Measurements from ENCODE around the gene ZC3H4.
"Not testable (repeated sequence)": the region's sequence is repeated elsewhere in the genome, so short reads cannot be mapped to it uniquely, and the experiment has no call there.

ZC3H4 gene

DNA sequence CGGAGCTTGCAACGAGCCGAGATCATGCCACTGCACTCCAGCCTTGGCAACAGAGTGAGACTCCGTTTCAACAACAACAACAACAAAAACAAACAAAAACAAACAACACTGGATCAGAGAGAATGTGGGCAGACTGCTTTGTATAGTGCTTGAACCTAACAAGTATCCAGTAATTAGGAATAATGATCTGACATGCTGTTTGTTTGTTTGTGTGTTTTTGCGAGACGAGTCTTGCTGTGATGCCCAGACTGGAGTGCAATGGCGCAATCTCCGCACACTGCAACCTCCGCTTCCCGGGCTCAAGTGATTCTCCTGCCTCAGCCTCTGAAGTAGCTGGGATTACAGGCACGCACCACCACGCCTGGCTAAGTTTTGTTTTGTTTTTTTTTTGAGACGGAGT, 31.1 kb upstream of the ZC3H4 start:
- no peak overlapping the region for H3K4me3 Mint-ChIP-seq
- no peaks in the 10 kb centered on the region for H3K9me3 Mint-ChIP-seq
- no peaks in the 10 kb centered on the region for H3K27me3 Mint-ChIP-seq
- H3K4me1 Mint-ChIP-seq = peaks cover 11% of the 10 kb centered on the region
- H3K36me3 Mint-ChIP-seq = peaks cover 19% of the 10 kb centered on the region
- DNase-seq (ENCODE audit: low spot score in 2 of 2) (no peak), ATAC-seq (ENCODE audit: low read depth) (no peak)
- no peak overlapping the region for H3K27ac Mint-ChIP-seq

DNA sequence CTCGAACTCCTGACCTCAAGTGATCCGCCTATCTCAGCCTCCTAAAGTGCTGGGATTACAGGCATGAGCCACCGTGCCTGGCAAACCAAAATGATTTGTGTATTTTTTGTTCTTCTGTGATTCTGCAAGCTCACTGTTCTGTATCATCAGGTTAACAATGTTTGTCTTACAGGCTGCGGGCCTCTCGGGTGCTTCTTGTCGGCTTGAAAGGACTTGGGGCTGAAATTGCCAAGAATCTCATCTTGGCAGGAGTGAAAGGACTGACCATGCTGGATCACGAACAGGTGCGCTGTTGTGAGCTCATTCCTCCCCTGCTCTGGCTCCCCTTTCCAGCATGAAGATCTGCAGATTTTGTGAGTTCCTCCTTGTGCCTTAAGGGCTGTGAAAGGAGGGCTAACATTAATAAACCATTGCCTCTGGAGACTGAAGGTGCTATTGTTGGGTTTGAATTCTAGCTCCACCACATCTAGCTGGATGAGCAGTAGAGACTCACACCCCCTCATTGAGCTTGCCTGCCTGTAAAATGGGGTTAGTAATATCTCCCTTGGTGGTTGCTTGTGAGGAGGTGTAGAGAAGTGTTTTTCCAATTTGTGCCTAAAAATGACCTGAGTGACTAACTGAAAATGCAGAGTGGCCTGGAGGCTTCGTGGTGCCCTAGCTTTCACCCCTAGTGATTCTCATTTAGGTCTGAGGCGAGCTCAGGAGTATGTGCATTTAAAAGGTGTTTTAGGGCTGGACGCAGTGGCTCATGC, 29.9 kb upstream of the ZC3H4 start:
- H3K9me3 Mint-ChIP-seq = no peaks in the 10 kb centered on the region
- ATAC-seq (ENCODE audit: low read depth) (no peak), DNase-seq (ENCODE audit: low spot score in 2 of 2) (no peak)
- H3K36me3 Mint-ChIP-seq = peaks cover 20% of the 10 kb centered on the region
- H3K27me3 Mint-ChIP-seq = no peaks in the 10 kb centered on the region
- peaks cover 14% of the 10 kb centered on the region for H3K4me1 Mint-ChIP-seq
- no peak overlapping the region for H3K27ac Mint-ChIP-seq
- H3K4me3 Mint-ChIP-seq = no peak overlapping the region

DNA sequence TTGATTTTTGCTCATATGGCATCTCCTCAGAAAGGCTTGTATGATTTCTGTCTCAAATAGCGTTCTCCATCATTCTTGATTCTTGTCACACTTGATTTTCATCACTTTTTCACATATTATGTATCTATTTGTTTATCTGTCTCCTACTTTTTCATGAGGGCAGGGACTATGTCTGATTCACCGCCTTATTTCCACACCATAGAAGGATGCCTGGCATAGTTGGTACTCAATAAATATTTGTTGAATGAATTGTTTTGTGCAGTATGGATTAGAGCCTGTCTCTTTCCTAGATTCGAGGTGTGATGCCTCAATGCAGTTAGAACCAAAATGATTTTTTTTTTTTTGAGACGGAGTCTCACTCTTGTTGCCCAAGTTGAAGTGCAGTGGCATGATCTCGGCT, 29.2 kb upstream of the ZC3H4 start:
- Mint-ChIP-seq H3K27ac (no peak overlapping the region), H3K4me1 (peaks cover 16% of the 10 kb centered on the region), H3K36me3 (peaks cover 18% of the 10 kb centered on the region), H3K9me3 (no peaks in the 10 kb centered on the region), H3K4me3 (no peak overlapping the region), H3K27me3 (no peaks in the 10 kb centered on the region)
- ATAC-seq (ENCODE audit: low read depth) = no peak
- no peak for DNase-seq (ENCODE audit: low spot score in 2 of 2)

DNA sequence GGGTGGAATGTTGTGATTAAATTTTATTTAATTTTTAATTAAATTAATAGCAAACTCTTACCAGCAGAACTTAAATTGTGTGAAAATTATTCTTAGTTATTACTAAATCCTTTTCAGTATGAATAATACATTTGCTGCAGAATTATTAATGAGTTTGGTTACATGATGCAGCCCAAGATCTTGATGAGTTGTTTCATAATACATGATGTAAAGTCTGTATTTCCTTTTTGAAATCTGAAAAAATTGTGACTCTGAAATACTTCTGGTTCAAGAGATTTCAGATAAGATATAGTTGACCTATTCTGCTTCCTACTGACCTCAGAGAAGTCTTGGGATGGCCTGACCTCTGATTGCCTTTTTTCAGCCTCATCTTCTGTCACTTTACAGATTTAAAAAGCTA, 28.1 kb upstream of the ZC3H4 start:
- DNase-seq (ENCODE audit: low spot score in 2 of 2) = no peak
- no peak for ATAC-seq (ENCODE audit: low read depth)
- peaks cover 13% of the 10 kb centered on the region for H3K4me1 Mint-ChIP-seq
- no peaks in the 10 kb centered on the region for H3K27me3 Mint-ChIP-seq
- H3K4me3 Mint-ChIP-seq = no peak overlapping the region
- H3K9me3 Mint-ChIP-seq = no peaks in the 10 kb centered on the region
- no peak overlapping the region for H3K27ac Mint-ChIP-seq
- peaks cover 15% of the 10 kb centered on the region for H3K36me3 Mint-ChIP-seq

DNA sequence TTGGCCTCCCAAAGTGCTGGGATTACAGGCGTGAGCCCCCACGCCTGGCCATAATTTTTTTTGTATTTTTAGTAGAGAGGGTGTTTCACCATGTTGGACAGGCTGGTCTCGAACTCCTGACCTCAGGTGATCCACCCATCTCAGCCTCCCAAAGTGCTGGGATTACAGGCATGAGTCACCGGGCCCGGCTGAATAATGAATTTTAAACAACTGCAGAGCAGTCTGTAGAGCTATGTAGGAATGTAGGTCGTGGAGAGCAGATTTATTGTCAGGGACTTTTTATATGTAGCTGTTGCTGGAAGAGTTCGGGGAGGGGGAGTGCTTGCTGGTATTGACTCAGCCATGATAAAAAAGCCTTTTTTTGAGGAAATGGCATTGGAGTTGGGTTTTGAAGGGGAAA, 27.7 kb upstream of the ZC3H4 start:
- Mint-ChIP-seq H3K36me3 (peaks cover 10% of the 10 kb centered on the region), H3K4me1 (peaks cover 13% of the 10 kb centered on the region)
- not testable (repeated sequence) for H3K9me3 Mint-ChIP-seq; H3K27ac Mint-ChIP-seq; H3K27me3 Mint-ChIP-seq; ATAC-seq (ENCODE audit: low read depth); H3K4me3 Mint-ChIP-seq; DNase-seq (ENCODE audit: low spot score in 2 of 2)

DNA sequence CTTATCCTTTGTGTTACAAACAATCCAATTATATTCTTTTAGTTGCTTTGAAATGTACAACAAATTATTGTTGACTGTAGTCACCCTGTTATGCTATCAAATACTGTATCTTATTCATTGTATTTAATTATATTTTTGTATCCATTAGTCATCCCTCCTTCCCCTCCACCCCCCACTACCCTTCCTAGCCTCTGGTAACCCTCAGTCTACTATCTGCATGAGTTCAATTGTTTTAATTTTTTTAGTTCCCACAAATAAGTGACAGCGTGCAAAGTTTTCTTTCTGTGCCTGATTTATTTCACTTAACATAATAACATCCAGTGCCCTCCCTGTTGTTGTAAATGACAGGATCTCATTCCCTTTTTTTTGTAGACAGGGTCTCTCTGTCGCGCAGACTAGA, 21.6 kb upstream of the ZC3H4 start:
- DNase-seq (ENCODE audit: low spot score in 2 of 2) = no peak
- Mint-ChIP-seq H3K4me1 (peaks cover 34% of the 10 kb centered on the region), H3K36me3 (peaks cover 2% of the 10 kb centered on the region), H3K27ac (no peak overlapping the region), H3K4me3 (no peak overlapping the region), H3K27me3 (no peaks in the 10 kb centered on the region), H3K9me3 (peaks cover 2% of the 10 kb centered on the region)
- no peak for ATAC-seq (ENCODE audit: low read depth)

DNA sequence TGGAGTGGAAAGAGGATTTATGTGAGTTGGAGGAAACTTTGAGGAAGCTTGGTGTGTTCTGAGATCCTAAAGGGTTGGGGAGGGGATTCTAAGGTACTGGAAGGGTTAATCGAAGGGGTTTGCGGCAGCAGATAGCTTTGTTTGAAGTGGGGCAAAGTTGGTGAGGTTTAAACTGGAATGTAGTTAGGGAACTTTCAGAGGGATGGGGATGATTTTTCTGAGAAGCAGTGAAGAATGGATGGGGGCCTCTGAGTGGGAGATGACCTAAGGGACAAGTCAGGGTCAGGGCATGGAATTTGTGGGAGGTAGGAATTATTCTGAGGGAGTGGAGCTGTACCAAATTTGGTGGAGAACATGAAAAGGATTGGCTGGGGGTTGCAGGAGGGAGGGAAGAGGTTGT, 21.0 kb upstream of the ZC3H4 start:
- peaks cover 34% of the 10 kb centered on the region for H3K4me1 Mint-ChIP-seq
- no peak for DNase-seq (ENCODE audit: low spot score in 2 of 2)
- H3K36me3 Mint-ChIP-seq = peaks cover 2% of the 10 kb centered on the region
- peaks cover 2% of the 10 kb centered on the region for H3K9me3 Mint-ChIP-seq
- no peak overlapping the region for H3K4me3 Mint-ChIP-seq
- H3K27me3 Mint-ChIP-seq = no peaks in the 10 kb centered on the region
- H3K27ac Mint-ChIP-seq = peak overlapping the region; percentile 6
- ATAC-seq (ENCODE audit: low read depth) = no peak

DNA sequence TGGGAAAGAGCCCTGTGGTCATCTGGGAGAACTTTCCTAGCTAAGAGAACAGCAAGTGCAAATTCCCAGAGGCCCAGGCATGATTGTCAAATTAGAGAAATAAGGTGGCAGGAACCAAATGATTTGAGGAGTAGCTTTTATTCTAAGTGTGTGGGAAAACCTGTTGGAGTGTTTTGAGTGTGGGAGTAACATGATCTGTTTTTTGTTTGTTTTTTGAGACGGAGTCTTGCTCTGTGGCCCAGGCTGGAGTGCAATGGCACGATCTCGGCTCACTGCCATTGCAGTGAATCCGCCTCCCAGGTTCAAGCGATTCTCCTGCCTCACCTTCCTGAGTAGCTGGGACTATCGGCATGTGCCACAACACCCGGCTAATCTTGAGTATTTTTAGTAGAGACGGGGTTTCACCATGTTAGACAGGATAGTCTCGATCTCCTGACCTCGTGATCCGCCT, 19.5 kb upstream of the ZC3H4 start:
- no peaks in the 10 kb centered on the region for H3K36me3 Mint-ChIP-seq
- peaks cover 29% of the 10 kb centered on the region for H3K4me1 Mint-ChIP-seq
- ATAC-seq (ENCODE audit: low read depth) (no peak), DNase-seq (ENCODE audit: low spot score in 2 of 2) (no peak)
- H3K4me3 Mint-ChIP-seq = no peak overlapping the region
- no peak overlapping the region for H3K27ac Mint-ChIP-seq
- H3K9me3 Mint-ChIP-seq = peaks cover 2% of the 10 kb centered on the region
- H3K27me3 Mint-ChIP-seq = no peaks in the 10 kb centered on the region

DNA sequence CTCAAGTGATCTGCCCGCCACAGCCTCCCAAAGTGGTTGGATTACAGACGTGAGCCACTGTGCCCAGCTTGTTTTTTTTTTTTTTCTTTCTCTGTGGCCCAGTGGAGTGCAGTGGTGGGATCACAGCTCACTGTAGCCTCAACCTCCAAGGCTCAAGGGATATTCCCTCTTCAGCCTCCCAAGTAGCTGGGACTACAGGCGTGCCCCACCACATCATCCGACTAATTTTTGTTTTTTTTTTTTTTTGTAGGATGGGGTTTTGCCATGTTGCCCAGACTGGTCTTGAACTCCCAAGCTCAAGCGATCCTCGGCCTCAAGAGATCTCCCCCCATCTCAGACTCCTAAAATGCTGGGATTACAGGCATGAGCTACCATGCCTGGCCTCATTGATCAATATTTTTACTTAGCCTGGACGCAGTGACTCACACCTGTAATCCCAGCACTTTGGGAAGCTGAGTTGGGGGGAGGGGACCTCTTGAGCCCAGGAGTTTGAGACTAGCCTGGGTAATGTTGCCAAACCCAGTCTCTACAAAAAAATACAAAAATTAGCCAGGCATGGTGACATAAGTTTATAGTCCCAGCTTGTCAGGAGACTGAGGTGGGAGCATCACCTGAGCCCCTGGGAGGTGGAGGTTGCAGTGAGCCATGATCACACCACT, 18.7 kb upstream of the ZC3H4 start:
- peaks cover 29% of the 10 kb centered on the region for H3K4me1 Mint-ChIP-seq
- ATAC-seq (ENCODE audit: low read depth) (no peak), DNase-seq (ENCODE audit: low spot score in 2 of 2) (no peak)
- H3K27me3 Mint-ChIP-seq = no peaks in the 10 kb centered on the region
- H3K27ac Mint-ChIP-seq = no peak overlapping the region
- peaks cover 2% of the 10 kb centered on the region for H3K9me3 Mint-ChIP-seq
- peak overlapping the region; percentile 91 for H3K4me3 Mint-ChIP-seq
- no peaks in the 10 kb centered on the region for H3K36me3 Mint-ChIP-seq

DNA sequence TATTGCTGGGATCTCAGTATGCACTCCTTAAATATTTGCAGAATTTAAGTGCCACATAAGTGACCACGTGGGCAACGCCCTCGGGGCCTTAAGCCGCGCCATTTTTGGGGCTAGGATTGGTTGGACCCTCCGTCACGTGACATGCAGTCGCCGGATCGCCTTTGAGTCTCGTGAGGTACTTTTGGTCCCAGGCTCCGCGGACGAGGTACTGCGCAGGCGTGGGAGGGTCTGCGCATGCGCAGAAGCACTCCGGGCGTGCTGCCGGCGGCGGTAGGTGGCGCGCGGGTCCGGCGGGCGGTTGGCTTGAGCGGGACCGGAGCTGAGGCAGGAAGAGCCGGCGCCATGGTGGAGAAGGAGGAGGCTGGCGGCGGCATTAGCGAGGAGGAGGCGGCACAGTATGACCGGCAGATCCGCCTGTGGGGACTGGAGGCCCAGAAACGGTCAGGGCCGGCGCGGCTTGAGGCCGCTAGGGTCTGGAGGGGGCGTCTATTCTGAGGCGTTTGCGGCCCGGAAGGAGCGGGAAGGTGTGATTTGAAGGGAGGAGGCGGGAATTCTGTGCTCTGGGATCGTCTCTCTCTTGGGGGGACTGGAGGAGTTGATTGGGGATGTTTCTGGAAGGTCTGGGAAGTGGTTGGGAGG, 17.1 kb upstream of the ZC3H4 start, which contains the start of gene SAE1:
Gene SAE1 (plus strand): TSS at position 247 of the 639 bp plus-strand sequence. CDS start 96 bp downstream, at position 343.
- H3K36me3 Mint-ChIP-seq = no peaks in the 10 kb centered on the region
- peak within 1 kb of the TSS; percentile 91 for H3K4me3 Mint-ChIP-seq
- peak; percentile 87 for ATAC-seq (ENCODE audit: low read depth)
- H3K9me3 Mint-ChIP-seq = peaks cover 2% of the 10 kb centered on the region
- H3K4me1 Mint-ChIP-seq = peaks cover 27% of the 10 kb centered on the region
- H3K27me3 Mint-ChIP-seq = no peaks in the 10 kb centered on the region
- H3K27ac Mint-ChIP-seq = peak within 1 kb of the TSS; percentile 97
- DNase-seq (ENCODE audit: low spot score in 2 of 2) = peak; percentile 88 to 92

DNA sequence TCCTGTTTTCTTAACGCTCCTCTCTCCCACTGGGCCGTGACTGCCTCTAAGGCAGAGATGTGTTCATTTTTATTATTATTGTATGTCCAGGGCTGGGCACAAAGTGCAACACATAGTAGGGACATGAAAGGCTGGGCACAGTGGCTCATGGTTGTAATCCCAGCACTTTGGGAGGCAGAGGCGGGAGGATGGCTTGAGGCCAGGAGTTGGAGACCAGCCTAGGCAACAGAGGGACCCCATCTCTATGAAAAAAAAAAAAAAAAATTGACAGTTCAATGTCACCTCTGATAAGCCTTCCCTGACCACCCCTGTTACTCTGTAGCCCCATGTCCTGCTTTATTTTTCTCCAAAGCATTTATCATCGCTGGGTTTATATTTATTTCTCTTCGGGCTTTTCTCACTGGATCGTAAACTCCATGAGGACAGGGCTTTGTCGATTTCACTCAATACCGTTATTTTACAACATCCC, 16.6 kb upstream of the ZC3H4 start:
- Mint-ChIP-seq H3K36me3 (no peaks in the 10 kb centered on the region), H3K9me3 (peaks cover 2% of the 10 kb centered on the region), H3K4me1 (peaks cover 26% of the 10 kb centered on the region), H3K27me3 (peaks cover under 1% of the 10 kb centered on the region), H3K4me3 (peak overlapping the region; percentile 91), H3K27ac (peak overlapping the region; percentile 97)
- ATAC-seq (ENCODE audit: low read depth) (no peak), DNase-seq (ENCODE audit: low spot score in 2 of 2) (no peak)

DNA sequence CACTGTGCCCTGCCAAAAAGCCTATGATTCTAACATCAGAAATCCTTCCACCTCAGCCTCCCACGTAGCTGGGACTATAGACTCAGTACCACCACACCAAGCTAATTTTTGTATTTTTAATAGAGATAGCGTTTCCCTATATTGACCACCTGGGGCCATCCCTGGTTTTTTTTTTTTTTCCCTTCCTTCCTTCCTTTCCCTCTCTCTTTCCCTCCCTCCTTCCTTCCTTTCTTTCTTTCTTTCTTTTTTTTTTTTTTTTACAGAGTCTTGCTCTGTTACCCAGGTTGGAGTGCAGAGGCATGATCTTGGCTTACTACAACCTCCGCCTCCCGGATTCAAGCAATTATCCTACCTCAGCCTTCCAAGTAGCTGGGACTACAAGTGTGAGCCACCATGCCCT, 16.0 kb upstream of the ZC3H4 start:
- ATAC-seq (ENCODE audit: low read depth) (no peak), DNase-seq (ENCODE audit: low spot score in 2 of 2) (no peak)
- Mint-ChIP-seq H3K27me3 (peaks cover 1% of the 10 kb centered on the region), H3K36me3 (no peaks in the 10 kb centered on the region), H3K9me3 (peaks cover 2% of the 10 kb centered on the region), H3K4me3 (no peak overlapping the region), H3K27ac (no peak overlapping the region), H3K4me1 (peaks cover 25% of the 10 kb centered on the region)

DNA sequence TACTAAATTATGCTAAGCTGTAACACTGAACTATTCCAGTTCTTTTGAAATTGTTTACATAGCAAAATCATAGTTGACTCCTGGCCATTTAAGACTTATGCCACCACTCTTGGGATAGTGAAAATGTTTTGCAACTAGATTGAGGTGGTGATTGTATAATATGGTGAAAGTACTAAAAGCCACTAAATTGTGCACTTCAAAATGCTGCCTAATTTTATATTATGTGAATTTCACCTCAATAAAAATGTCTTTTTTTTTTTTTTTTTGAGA, 12.0 kb upstream of the ZC3H4 start:
- Mint-ChIP-seq H3K36me3 (no peaks in the 10 kb centered on the region), H3K27me3 (peaks cover 3% of the 10 kb centered on the region), H3K9me3 (peaks cover 2% of the 10 kb centered on the region)

DNA sequence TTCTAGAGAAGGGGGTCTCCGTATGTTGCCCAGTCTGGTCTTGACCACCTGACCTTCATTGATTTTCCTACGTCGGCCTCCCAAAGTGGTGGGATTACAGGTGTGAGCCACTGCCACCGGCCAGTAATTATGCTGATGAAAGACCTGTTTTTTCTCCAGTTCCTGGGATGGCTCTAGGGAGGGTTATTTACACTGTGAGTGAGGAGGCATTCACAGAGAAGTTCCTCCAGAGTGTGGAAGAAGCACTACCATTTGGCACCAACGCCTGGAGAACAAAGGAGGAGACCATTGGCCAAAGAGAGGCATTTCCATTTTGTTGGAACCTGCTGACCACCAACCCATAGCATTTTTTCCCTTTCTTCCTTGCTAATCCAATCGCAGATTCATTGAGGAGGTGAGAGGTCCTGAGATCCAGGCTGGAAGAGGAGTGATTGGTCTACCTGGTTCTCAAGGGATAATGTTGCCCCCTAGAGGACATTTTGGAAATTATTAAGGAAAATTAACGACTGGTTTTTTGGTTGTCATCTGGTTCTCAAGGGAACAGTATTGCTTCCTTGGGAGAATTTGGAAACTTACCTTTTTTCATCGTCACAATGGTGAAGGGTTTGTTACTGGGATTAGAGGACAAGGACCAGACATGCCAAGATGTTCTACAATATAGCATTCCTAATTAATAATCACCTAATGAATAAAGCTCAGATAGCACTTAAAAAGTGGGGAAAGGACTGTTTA, 11.5 kb upstream of the ZC3H4 start:
- ATAC-seq (ENCODE audit: low read depth) = peak; percentile 64
- Mint-ChIP-seq H3K4me3 (no peak overlapping the region), H3K27me3 (peaks cover 3% of the 10 kb centered on the region), H3K9me3 (no peaks in the 10 kb centered on the region), H3K4me1 (peaks cover 2% of the 10 kb centered on the region), H3K36me3 (no peaks in the 10 kb centered on the region), H3K27ac (no peak overlapping the region)
- DNase-seq (ENCODE audit: low spot score in 2 of 2) = peak; percentile 31 to 50

More for the DNA sequence above, 12.0 kb upstream of the ZC3H4 start:
- Mint-ChIP-seq H3K4me3 (no peak overlapping the region), H3K4me1 (peaks cover 6% of the 10 kb centered on the region), H3K27ac (no peak overlapping the region)
- no peak for DNase-seq (ENCODE audit: low spot score in 2 of 2)
- ATAC-seq (ENCODE audit: low read depth) = no peak
